HG03175 (cell line): ENCODE results near the gene CEP55.
A peak's percentile ranks its signal among the peaks of the same experiment; 100 is the strongest.

Source experiments
- ATAC-seq: cut with Tn5 transposase; IDR thresholded peaks from one replicate; pipeline ENCODE4 v1.9.1; 2021; ENCODE audit warnings: mild to moderate bottlenecking, moderate library complexity; ENCODE audit not compliant: unreplicated experiment

CEP55 gene

GRCh38 chr10:93468461-93469213 is 27.8 kb upstream of the CEP55 start:
- ATAC-seq: no peak

- ATAC-seq: no peak
Observed at GRCh38 chr10:93469454-93469853, 27.0 kb upstream of the CEP55 start.

- no peak for ATAC-seq
Observed at GRCh38 chr10:93471110-93471651, 25.2 kb upstream of the CEP55 start.

GRCh38 chr10:93473161-93473560 is 23.3 kb upstream of the CEP55 start:
- no peak for ATAC-seq

- no peak for ATAC-seq
Observed at GRCh38 chr10:93473804-93474472, 22.5 kb upstream of the CEP55 start.

GRCh38 chr10:93475227-93475626 is 21.2 kb upstream of the CEP55 start:
- no peak for ATAC-seq

- no peak for ATAC-seq
Observed at GRCh38 chr10:93475871-93476270, 20.5 kb upstream of the CEP55 start.

- no peak for ATAC-seq
Observed at GRCh38 chr10:93476756-93477155, 19.7 kb upstream of the CEP55 start.

GRCh38 chr10:93478873-93479272 is 17.5 kb upstream of the CEP55 start:
- ATAC-seq: no peak

GRCh38 chr10:93481637-93482144 is 14.7 kb upstream of the CEP55 start:
- no peak for ATAC-seq

- peak; percentile 84 for ATAC-seq
Observed at GRCh38 chr10:93482145-93482834, 14.1 kb upstream of the CEP55 start, which contains the start of gene MYOF. Gene MYOF (minus strand): TSS chr10:93482334. CDS start chr10:93482194, 140 bp downstream.

- no peak for ATAC-seq
Observed at GRCh38 chr10:93485690-93486089, 10.7 kb upstream of the CEP55 start.

GRCh38 chr10:93488956-93489528 is 7.4 kb upstream of the CEP55 start:
- ATAC-seq: no peak

- no peak for ATAC-seq
Observed at GRCh38 chr10:93491602-93492121, 4.8 kb upstream of the CEP55 start.

GRCh38 chr10:93493162-93493561 is 3.2 kb upstream of the CEP55 start:
- ATAC-seq: no peak

GRCh38 chr10:93494494-93494893 is 1.9 kb upstream of the CEP55 start:
- ATAC-seq: no peak

- ATAC-seq: peak; percentile 28
Observed at GRCh38 chr10:93495654-93496321, 624 bp upstream of the CEP55 start.

- ATAC-seq: no peak
Observed at GRCh38 chr10:93498166-93498565, 1.8 kb downstream of the CEP55 start.

- no peak for ATAC-seq
Observed at GRCh38 chr10:93501650-93502049, 5.2 kb downstream of the CEP55 start.

- ATAC-seq: peak; percentile 71
Observed at GRCh38 chr10:93503075-93503474, 6.7 kb downstream of the CEP55 start.
